Measurements from ENCODE around the gene HGD. TPM values are rescaled to one million over a fixed set of nuclear protein-coding genes. Genes with fewer than 3 reads are reported as not detected.

HGD gene
- total RNA-seq, 2 donors from 2014 or later, result 40.5 to 62.9 TPM

DNA sequence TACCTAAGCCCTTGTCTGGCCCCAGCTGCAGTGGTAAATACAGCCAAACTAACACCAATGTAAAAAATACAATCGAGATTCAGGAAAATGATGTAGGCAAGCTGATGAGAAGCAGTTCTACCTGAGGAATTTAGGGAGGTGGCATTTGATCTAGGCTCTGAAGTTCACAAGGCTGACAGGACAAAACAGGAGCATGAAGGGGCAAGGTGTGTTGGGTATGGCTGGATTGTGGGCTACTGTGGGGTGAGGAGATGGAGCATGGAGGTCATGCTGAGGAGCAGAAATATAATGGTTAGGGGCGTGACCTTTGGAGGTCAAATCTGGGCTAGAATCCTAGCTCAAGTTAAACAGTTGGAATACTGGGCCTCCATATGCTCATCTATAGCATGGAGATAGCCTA lies 79.4 kb downstream of the HGD start:
- intact Hi-C loops (cut with DNase I, micrococcal nuclease), result no loop called here
- DNase-seq (no peak), ATAC-seq (peak; percentile 9)

DNA sequence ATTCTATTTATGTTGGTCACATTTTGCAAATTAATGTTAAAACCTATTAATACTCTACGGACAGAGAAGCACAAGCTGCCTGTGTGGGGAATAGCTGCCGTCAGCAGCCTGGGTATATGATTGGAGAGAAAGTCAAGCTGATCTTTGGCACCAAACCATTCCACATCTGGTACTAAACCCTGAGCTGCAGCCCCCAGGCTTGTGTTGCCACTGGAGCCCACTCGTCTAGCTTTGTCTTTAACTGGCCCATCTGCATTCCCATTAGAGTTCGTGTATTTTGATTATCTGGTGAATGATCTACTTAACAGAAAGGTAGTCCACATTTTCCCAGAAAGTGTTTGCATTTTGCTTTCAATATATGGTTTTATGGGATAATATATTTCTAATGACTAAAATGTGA lies 80.5 kb downstream of the HGD start:
- intact Hi-C loops (cut with DNase I, micrococcal nuclease), result no loop called here
- no peak for DNase-seq
- no peak for ATAC-seq

DNA sequence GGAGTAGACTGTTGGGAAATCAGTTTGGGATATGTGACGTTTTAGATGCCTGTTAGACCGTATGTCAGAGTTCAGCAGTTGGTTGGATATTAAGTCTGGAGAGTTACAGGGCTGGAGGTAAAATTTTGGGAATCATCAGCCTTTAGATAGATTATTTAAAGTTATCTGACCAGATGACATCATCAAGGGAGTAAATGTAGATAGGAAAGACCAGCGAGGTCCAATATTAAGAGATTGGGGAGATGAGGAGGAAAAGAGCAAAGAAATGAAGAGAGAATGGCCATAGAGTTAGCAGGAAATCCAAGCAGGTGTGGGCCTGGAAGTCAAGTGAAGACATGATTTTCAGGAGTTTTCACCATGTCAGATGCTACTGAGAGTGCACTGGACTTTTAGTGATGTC lies 82.8 kb downstream of the HGD start:
- no peak for DNase-seq
- ATAC-seq, result no peak
- intact Hi-C loops (cut with DNase I, micrococcal nuclease), result no loop called here

DNA sequence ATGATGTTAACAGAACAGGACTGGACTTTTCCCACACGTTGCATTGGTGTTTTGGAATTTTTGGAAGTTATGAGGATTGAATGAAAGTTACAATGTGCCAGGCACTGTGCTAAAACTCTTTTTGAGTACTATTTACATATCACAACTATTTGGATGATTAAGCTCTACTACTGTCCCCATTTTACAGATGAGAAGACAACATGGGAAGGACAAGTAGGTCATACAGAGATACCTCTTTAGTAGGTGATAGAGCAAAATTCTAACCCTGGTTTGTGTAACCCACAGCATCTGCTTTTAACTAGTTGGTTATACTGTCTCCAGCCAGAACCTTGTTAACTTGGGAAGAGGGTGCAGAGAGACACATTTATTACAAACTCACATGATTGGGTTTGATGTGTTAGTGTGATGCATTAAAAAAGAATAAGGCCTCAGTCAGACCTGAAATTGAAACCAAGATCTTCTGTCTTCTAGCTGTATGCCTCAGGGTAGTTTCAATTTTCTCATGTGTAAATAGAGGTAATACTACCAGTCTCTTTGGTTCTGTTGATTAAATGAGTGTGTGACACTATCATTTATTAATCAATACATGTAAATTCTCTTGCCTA lies 84.5 kb downstream of the HGD start:
- no peak for DNase-seq
- intact Hi-C loops (cut with DNase I, micrococcal nuclease), result no loop called here
- no peak for ATAC-seq

DNA sequence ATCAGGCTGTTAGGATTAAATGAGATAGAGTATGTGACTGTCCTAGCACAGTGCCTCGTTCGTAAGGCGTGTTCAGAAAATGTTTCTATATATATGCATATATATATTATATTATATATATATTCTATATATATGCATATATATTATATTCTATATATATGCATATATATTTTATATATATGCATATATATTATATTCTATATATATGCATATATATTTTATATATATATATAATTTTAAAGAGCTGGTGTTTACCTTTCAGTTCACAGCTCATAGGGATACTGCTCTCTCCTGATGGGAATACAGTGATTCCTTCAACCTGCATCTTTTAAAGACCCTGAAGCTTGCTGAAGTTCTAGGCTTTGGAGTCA lies 85.2 kb downstream of the HGD start:
- DNase-seq (no peak), ATAC-seq (no peak)
- intact Hi-C loops (cut with DNase I, micrococcal nuclease), result no loop called here

DNA sequence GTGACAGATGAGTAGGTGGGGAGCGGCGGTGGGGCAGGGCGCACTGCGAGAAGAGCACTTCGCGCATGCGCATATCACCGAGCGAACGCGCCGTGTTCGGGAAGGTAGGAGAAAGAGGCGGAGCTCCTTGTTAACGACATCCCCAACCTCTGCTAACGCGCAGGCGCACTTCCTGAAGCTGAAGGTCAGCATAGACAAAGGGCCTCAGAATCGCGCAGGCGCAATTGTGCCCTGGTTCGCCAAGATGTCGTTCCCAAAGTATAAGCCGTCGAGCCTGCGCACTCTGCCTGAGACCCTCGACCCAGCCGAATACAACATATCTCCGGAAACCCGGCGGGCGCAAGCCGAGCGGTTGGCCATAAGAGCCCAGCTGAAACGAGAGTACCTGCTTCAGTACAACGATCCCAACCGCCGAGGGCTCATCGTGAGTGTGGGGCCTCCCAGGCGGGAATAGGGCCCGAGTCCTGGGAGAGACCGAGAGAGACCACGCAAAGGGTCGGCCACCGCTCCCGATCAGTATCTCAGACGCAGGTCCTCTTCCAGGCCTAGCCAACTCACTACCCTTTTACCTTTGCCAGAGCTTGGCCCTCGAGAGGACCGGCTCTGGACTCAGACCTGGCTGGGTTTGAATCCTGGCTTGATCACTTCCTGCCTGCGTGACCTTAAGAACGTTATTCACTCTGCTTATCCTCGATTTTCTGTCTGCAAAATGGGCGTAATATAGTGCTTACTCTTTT lies 85.8 kb downstream of the HGD start, which contains the start of gene NDUFB4:
Gene NDUFB4, plus strand, starts transcription at position 221 of the 737 bp plus-strand sequence. Its CDS starts 24 bp downstream, at position 245.
- DNase-seq (peak; percentile 98 to 99), ATAC-seq (peak; percentile 98)
- intact Hi-C loops (cut with DNase I, micrococcal nuclease), result no loop called here

DNA sequence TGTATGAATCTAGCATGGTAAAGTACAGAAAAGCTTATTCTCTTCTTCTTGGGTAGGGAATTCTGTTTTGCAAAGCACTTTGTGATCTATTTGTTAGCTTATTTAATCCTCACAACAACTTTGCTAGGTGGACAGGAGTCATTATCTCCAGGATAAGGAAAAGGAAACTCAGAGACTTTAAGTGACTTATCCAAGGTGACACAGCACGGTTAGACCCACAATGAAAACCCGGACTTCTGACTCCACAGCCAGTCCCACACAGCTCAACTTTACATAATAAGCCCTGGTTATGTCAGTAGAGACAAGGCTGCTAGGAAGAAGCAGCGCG lies 86.3 kb downstream of the HGD start:
- intact Hi-C loops (cut with DNase I, micrococcal nuclease), result no loop called here
- ATAC-seq, result no peak
- no peak for DNase-seq

DNA sequence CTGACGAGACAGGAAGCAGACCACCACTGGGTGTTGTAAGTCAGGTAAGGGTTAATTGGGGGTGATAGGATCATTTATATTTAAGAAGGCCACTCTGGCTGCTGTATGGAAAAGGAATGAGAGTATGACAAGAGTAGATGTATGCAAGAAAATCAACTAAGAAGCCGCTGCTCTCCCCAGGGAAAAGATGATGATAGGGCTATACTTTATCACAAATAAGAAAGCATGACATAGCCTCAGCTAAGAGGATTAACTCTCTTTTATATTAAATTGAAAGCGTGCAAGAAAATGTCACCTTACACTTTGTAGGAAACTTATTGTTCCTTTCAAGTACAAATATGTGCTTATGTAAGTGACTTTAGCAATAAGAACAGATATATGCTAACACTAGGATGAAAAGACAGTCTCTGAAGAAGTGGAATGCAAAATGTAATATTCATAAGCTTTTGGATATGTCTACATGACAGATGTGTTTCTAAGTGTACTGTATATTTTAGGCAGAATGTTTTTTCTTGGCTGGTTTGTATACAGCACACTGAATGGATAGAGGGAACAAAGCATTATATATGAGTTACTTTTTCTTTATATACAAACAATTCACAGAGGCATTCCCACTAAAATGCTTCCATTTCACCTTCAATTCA lies 94.6 kb downstream of the HGD start:
- DNase-seq, result no peak
- intact Hi-C loops (cut with DNase I, micrococcal nuclease), result no loop called here
- no peak for ATAC-seq

Other genes starting within 250 kb of the HGD start
- 10 to 100 TPM; 34.4 to 61.7 TPM for gene FSTL1, start 231.2 kb downstream of the HGD start, total RNA-seq
- 100 to 1,000 TPM; 151 to 180 TPM for gene NDUFB4, start 85.9 kb downstream of the HGD start, total RNA-seq
- 10 to 100 TPM; 25.3 to 25.7 TPM for gene RABL3, start 60.3 kb upstream of the HGD start, total RNA-seq
- 10 to 100 TPM; 11.9 to 14.5 TPM for gene GTF2E1, start 60.5 kb upstream of the HGD start, total RNA-seq
- gene STXBP5L, start 226.0 kb upstream of the HGD start, total RNA-seq, result under 1 TPM; 0.21 to 0.61 TPM

All from left colon (tissue), 2 donors.